Measurements from ENCODE around the gene APOBEC3G. TPM values are rescaled to one million over a fixed set of nuclear protein-coding genes. Genes with fewer than 3 reads are reported as not detected.
"Not testable (repeated sequence)": the region's sequence is repeated elsewhere in the genome, so short reads cannot be mapped to it uniquely, and the experiment has no call there.

APOBEC3G gene
- total RNA-seq, 3 donors from 2014 or later = 7.2 to 14.1 (median 13.3) TPM

DNA sequence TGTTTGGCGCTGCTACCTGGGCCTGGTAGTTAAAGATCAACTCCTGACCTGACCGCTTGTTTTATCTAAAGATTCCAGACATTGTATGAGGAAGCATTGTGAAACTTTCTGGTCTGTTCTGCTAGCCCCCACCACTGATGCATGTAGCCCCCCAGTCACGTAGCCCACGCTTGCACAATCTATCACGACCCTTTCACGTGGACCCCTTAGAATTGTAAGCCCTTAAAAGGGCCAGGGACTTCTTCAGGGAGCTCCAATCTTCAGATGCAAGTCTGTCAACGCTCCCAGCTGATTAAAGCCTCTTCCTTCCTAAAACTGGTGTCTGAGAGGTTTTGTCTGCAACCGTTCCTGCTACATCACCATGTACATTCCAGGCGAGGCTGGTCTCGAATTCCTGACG lies 21.4 kb upstream of the APOBEC3G start:
- Histone ChIP-seq H3K27me3 (no peaks in the 10 kb centered on the region), H3K4me3 (no peak overlapping the region), H3K9me3 (no peaks in the 10 kb centered on the region), H3K4me1 (no peaks in the 10 kb centered on the region), H3K36me3 (no peaks in the 10 kb centered on the region), H3K27ac (no peak overlapping the region)
- intact Hi-C loops (cut with DNase I; ENCODE audit: low total_unique reads) = no loop called here
- DNase-seq (ENCODE audit: low spot score in 2 of 2) = no peak
- TF ChIP-seq POLR2AphosphoS5 (IDR thresholded peaks at IDR 0.05) = no peak
- TF ChIP-seq CTCF (IDR thresholded peaks at IDR 0.05) = no peak
- no peak for TF ChIP-seq POLR2A (IDR thresholded peaks at IDR 0.05)

DNA sequence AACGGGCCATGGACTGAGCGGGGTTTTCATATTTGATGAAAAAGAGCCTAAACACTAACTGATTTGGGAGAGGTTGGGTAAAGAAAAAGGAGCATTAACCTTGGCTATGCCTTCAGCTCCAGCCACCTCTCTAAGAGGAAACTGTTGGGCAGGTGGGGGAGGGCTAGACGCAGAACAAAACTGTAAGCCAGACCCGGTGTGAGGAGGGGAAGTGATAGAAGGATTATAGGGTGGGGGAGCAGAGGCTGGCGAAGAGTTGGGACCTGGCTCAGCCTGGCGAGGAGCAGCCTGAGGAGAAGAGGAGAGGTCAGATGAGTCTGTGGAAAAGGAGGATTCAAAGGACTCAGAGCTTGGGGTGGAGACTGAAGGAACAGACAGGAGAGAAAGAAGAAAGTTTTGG lies 15.8 kb upstream of the APOBEC3G start:
- intact Hi-C loops (cut with DNase I; ENCODE audit: low total_unique reads); H3K9me3 ChIP-seq; H3K4me1 ChIP-seq: not testable (repeated sequence)

GRCh38 chr22:39061951-39062350 lies 15.1 kb upstream of the APOBEC3G start:
- DNase-seq (ENCODE audit: low spot score in 2 of 2); intact Hi-C loops (cut with DNase I; ENCODE audit: low total_unique reads); H3K9me3 ChIP-seq; H3K4me1 ChIP-seq; H3K27ac ChIP-seq; H3K4me3 ChIP-seq; H3K36me3 ChIP-seq; H3K27me3 ChIP-seq: not testable (repeated sequence)

More for the DNA sequence above, 15.8 kb upstream of the APOBEC3G start:
- DNase-seq (ENCODE audit: low spot score in 2 of 2); H3K27ac ChIP-seq; H3K36me3 ChIP-seq; H3K4me3 ChIP-seq; H3K27me3 ChIP-seq: not testable (repeated sequence)

DNA sequence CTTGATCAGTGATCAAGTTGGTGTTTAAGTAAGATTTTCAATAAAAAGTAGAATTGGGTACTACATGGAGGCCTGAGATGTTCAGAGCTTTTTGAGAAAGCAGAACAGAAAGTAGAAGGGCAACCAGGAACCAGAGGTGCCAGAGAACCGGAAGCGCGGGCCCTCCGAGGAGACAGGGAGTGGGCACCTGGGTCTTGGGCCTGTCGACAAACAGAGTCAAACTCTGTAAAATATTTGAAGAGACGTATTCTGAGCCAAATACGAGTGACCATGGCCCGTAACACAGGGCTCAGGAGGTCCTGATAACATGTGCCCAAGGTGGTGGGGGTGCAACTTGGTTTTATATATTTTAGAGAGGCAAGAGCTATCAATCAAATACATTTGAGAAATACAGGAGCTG lies 13.2 kb upstream of the APOBEC3G start:
- intact Hi-C loops (cut with DNase I; ENCODE audit: low total_unique reads) = loop anchor here (2.0 kb wide), 1 partner anchor 27 kb away; no protein-coding TSS in a partner anchor
- H3K9me3 ChIP-seq = not testable (repeated sequence)

GRCh38 chr22:39066442-39067276 lies 10.4 kb upstream of the APOBEC3G start:
- H3K27ac ChIP-seq = peak overlapping the region; percentile 43 to 56
- H3K36me3 ChIP-seq; H3K4me1 ChIP-seq; H3K27me3 ChIP-seq; H3K4me3 ChIP-seq; H3K9me3 ChIP-seq; DNase-seq (ENCODE audit: low spot score in 2 of 2); intact Hi-C loops (cut with DNase I; ENCODE audit: low total_unique reads): not testable (repeated sequence)

More for the DNA sequence above, 13.2 kb upstream of the APOBEC3G start:
- H3K27me3 ChIP-seq; H3K4me1 ChIP-seq; DNase-seq (ENCODE audit: low spot score in 2 of 2); H3K4me3 ChIP-seq; H3K36me3 ChIP-seq; H3K27ac ChIP-seq: not testable (repeated sequence)

- Histone ChIP-seq H3K9me3 (no peaks in the 10 kb centered on the region), H3K27ac (no peak overlapping the region), H3K36me3 (no peaks in the 10 kb centered on the region), H3K27me3 (no peaks in the 10 kb centered on the region), H3K4me1 (no peaks in the 10 kb centered on the region), H3K4me3 (no peak overlapping the region)
- DNase-seq (ENCODE audit: low spot score in 2 of 2) = no peak
- intact Hi-C loops (cut with DNase I; ENCODE audit: low total_unique reads) = no loop called here
- TF ChIP-seq CTCF (IDR thresholded peaks at IDR 0.05) (no peak), POLR2A (IDR thresholded peaks at IDR 0.05) (no peak), POLR2AphosphoS5 (IDR thresholded peaks at IDR 0.05) (no peak)
Observed at GRCh38 chr22:39068033-39068785, 8.9 kb upstream of the APOBEC3G start.

GRCh38 chr22:39070186-39070585 lies 6.9 kb upstream of the APOBEC3G start:
- H3K36me3 ChIP-seq = no peaks in the 10 kb centered on the region
- H3K4me3 ChIP-seq = no peak overlapping the region
- H3K27me3 ChIP-seq = no peaks in the 10 kb centered on the region
- no peak overlapping the region for H3K27ac ChIP-seq
- no peak for DNase-seq (ENCODE audit: low spot score in 2 of 2)
- TF ChIP-seq POLR2A (IDR thresholded peaks at IDR 0.05) = no peak
- TF ChIP-seq POLR2AphosphoS5 (IDR thresholded peaks at IDR 0.05) = no peak
- TF ChIP-seq CTCF (IDR thresholded peaks at IDR 0.05) = no peak
- intact Hi-C loops (cut with DNase I; ENCODE audit: low total_unique reads) = no loop called here
- H3K9me3 ChIP-seq = no peaks in the 10 kb centered on the region
- no peaks in the 10 kb centered on the region for H3K4me1 ChIP-seq

DNA sequence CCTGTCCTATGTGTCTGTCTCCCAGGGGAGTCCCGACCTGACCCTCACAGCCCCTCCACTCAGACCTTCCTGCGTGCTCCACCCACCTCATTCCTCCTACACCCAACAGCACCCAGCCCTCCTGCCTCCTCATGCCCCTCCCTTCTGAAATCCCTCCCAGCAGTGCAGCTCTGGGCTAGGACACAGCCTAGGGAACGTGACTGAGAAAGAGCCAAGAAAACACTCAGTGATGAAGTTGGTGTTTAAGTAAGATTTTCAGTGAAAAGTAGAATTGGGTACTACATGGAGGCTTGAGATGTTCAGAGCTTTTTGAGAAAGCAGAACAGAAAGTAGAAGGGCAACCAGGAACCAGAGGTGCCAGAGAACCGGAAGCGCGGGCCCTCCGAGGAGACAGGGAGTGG lies 4.5 kb upstream of the APOBEC3G start:
- H3K27ac ChIP-seq; H3K4me3 ChIP-seq; H3K27me3 ChIP-seq; intact Hi-C loops (cut with DNase I; ENCODE audit: low total_unique reads); H3K36me3 ChIP-seq; H3K4me1 ChIP-seq; H3K9me3 ChIP-seq; DNase-seq (ENCODE audit: low spot score in 2 of 2): not testable (repeated sequence)

All from breast epithelium (tissue), 4 donors.